Adrenal gland (tissue), 5 donors: ENCODE results near the gene HLA-C.

Experiments used
- CTCF ChIP-seq, 6 experiments: fragments of 450-650 bp in 4 of 6; fragments of 200-600 bp in 2 of 6; sonication (generic) in 1 of 6; IDR thresholded peaks; 1 replicate in 5 of 6; 2 replicates in 1 of 6; pipeline versions ENCODE4 v1.5.1 to v1.8.0; 2016 to 2021; ENCODE audit warnings: antibody characterized with exemption in 6 of 6, mild to moderate bottlenecking in 2 of 6, moderate library complexity in 1 of 6
- POLR2A ChIP-seq, 2 donors: fragments of 450-650 bp; IDR thresholded peaks; one replicate each; pipeline ENCODE4 v1.6.1; 2017; ENCODE audit warnings: antibody characterized with exemption in 2 of 2, mild to moderate bottlenecking in 2 of 2, moderate library complexity in 1 of 2
- donor health status: DM: no; HTN: no; CAD: no.

DNA sequence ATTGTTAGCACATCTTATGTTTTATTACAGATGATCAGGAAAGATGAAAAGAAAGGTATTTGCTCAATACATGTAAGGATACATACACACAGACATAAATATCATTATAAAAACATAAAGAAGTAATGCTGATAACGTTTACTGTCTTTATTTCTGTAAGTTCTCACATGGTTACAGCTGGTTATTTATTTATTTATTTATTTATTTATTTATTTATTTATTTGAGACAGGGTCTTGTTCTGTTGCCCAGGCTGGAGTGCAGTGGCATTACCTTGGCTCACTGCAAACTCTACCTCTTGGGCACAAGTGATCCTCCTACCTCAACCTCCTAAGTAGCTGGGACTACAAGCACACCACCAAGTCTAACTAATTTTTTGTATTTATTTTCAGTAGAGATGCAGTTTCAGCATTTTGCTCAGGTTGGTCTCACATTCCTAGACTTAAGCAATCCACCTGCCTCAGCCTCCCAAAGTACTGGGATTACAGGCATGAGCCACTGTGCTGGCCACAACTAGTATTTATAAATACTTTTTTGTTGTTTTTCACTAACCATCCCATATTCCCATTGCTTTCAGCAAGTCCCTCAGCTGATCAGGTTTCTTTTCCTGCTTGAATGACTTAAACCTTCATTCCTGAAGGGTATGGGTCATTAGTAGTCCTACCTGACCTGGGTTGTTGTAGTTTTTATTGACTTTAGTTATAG is 49.3 kb upstream of the HLA-C start:
- TF ChIP-seq CTCF (IDR thresholded peaks at IDR 0.05) (no peak), POLR2A (IDR thresholded peaks at IDR 0.05) (no peak)
